ENCODE measurements around the gene LRRC28. TPM values are rescaled to one million over a fixed set of nuclear protein-coding genes. Genes with fewer than 3 reads are reported as not detected.

LRRC28 gene
- 13.2 TPM for polyA plus RNA-seq (2012; ENCODE audit: insufficient read depth, insufficient read length, low read depth)

GRCh38 chr15:99250857-99251841 is at the start of gene LRRC28:
Gene LRRC28, plus strand, starts transcription at chr15:99251481. Its CDS starts 4,477 bp downstream, at chr15:99255958.
- Histone ChIP-seq H3K9me3 (no peaks in the 10 kb centered on the region), H3K27me3 (no peaks in the 10 kb centered on the region), H3K36me3 (no peaks in the 10 kb centered on the region; the same call in 1 of the 2 replicates), H3K4me1 (no peaks in the 10 kb centered on the region; the same call in 1 of the 2 replicates), H3K4me3 (ENCODE audit: low read depth, low read length) (peak within 1 kb of the TSS; percentile 82)
- no peak for TF ChIP-seq CTCF (IDR thresholded peaks at IDR 0.05; ENCODE audit: low read depth, low read length)
- DNase-seq, result peak; percentile 97

- Histone ChIP-seq H3K9me3 (no peaks in the 10 kb centered on the region), H3K27me3 (no peaks in the 10 kb centered on the region), H3K4me1 (no peaks in the 10 kb centered on the region), H3K36me3 (no peaks in the 10 kb centered on the region), H3K4me3 (ENCODE audit: low read depth, low read length) (no peak overlapping the region)
- DNase-seq, result no peak
- TF ChIP-seq CTCF (IDR thresholded peaks at IDR 0.05; ENCODE audit: low read depth, low read length), result no peak
Measured at GRCh38 chr15:99202176-99202552, 49.1 kb upstream of the LRRC28 start.

DNA sequence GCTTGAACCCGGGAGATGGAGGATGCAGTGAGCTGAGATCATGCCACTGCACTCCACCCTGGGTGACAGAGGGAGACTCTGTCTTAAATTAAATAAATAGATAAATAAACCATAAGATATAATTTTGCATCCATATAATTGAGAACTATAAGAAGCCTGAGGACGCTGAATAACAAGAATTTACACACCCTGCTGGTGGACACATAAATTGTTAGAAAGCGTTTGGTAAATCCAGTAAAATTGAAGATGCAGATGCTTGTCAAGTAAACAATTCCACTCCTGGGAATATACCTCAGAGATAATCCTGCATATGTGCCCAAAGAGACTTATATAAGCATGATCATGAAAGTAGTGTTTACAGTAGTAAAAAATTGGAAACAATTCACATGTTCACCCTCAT is 43.6 kb upstream of the LRRC28 start:
- no peaks in the 10 kb centered on the region for H3K27me3 ChIP-seq
- no peak for DNase-seq
- no peak overlapping the region for H3K4me3 ChIP-seq (ENCODE audit: low read depth, low read length)
- peak; percentile 7; the same call in 1 of the 2 replicates for TF ChIP-seq CTCF (IDR thresholded peaks at IDR 0.05; ENCODE audit: low read depth, low read length)
- H3K4me1 ChIP-seq, result peaks cover 6% of the 10 kb centered on the region
- no peaks in the 10 kb centered on the region for H3K9me3 ChIP-seq
- no peaks in the 10 kb centered on the region for H3K36me3 ChIP-seq

DNA sequence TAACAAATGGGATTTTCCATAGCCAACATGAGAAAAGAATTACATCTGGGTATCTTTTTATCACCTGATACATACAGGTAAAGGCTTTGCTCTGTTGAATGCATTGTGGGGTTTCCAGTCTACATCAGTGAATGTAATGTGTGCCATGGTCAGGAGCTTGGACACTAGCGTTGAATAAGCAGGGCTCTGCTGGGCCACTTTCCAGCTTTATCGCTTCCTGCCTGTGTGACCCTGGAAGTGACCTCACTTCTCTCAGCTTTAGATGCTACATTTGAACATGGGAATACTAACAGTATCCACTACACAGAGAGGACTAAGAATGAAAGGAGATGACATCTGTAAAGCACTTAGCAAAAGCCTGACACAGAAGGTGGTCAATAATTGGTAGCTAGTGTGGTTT is 42.0 kb upstream of the LRRC28 start:
- no peak for TF ChIP-seq CTCF (IDR thresholded peaks at IDR 0.05; ENCODE audit: low read depth, low read length)
- Histone ChIP-seq H3K9me3 (no peaks in the 10 kb centered on the region), H3K4me1 (peaks cover 6% of the 10 kb centered on the region), H3K36me3 (no peaks in the 10 kb centered on the region), H3K4me3 (ENCODE audit: low read depth, low read length) (no peak overlapping the region), H3K27me3 (no peaks in the 10 kb centered on the region)
- DNase-seq, result no peak

- Histone ChIP-seq H3K36me3 (no peaks in the 10 kb centered on the region), H3K9me3 (no peaks in the 10 kb centered on the region), H3K4me1 (peaks cover 6% of the 10 kb centered on the region), H3K4me3 (ENCODE audit: low read depth, low read length) (no peak overlapping the region), H3K27me3 (no peaks in the 10 kb centered on the region)
- no peak for DNase-seq
- no peak for TF ChIP-seq CTCF (IDR thresholded peaks at IDR 0.05; ENCODE audit: low read depth, low read length)
Measured at GRCh38 chr15:99210334-99210733, 40.9 kb upstream of the LRRC28 start.

GRCh38 chr15:99211926-99212325 is 39.4 kb upstream of the LRRC28 start:
- Histone ChIP-seq H3K27me3 (no peaks in the 10 kb centered on the region), H3K4me3 (ENCODE audit: low read depth, low read length) (no peak overlapping the region), H3K36me3 (no peaks in the 10 kb centered on the region), H3K9me3 (no peaks in the 10 kb centered on the region), H3K4me1 (peaks cover 6% of the 10 kb centered on the region)
- TF ChIP-seq CTCF (IDR thresholded peaks at IDR 0.05; ENCODE audit: low read depth, low read length), result no peak
- no peak for DNase-seq
